Fibroblast of skin of left quadriceps (primary cell): ENCODE data around the gene ELAVL3.

Experiments used
- DNase-seq, 2 experiments: peaks; one replicate each; pipeline ENCODE4 v3.0.0-alpha.2; 2013; ENCODE audit warnings: low read depth in 2 of 2

Gene ELAVL3

DNA sequence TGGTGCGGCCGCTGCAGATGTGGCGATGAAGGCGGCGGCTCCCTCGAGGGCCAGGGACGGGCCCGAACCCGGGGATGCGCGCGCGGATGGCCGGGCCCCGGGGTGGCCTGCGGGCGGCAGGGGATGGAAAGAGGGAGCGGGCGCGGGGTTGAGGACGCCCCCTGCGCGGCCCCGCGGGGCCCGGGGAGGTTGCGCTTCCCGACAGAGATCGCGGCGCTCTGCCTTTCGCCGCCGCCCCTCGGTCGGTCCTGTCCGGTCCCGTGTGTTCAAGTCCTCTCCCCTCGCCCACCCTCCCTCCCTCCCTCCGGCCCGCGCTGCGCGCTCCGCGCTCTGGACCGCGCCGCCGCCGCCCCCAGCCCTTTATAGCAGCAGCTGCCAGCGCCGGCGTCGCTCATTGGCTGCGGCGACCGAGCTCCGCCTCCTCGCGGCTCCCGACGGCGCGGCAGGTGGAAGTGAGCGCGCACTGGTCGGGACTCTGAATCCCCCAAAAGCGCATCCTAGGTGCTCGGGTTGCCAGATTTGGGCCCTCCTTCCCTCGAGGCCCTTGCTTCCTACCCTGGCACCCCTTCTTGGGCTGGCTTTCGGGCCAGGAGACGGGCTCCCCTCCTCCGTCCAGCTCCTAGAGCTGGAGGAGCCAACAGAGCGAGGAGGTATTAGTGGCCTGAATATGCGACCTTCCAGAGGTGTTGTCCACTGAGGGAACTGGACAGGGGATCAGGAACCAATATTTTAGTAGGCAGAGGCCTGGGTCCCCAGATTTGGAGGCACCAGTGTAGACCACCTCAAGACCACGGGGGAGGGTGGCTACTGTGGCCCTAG, at the start of gene ELAVL3:
ELAVL3 (minus strand) TSS at position 332 of the 819 bp plus-strand sequence. CDS start 438 bp downstream, outside the sequence.
- DNase-seq, result no peak

DNA sequence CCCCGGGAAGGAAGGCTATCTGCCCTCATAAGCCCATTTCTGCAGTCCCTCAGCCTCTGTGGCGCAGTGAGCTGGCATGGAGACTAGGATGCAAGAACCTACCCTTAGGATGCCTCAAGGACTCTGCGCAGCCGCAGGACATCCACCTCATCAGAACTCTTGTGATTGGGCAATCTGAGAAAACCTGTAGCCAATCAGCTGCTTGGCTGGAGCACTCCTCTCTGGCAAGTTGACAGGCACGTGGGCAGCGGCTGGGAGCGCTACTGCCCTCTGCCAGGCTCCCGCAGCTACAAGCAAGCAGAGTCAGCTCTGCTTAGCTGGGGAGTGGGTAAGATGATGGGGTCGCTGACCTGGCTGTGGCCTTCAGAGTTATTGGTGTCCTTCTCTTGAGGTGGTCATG, 49.6 kb upstream of the ELAVL3 start:
- DNase-seq, result peak; percentile 31 to 33

DNA sequence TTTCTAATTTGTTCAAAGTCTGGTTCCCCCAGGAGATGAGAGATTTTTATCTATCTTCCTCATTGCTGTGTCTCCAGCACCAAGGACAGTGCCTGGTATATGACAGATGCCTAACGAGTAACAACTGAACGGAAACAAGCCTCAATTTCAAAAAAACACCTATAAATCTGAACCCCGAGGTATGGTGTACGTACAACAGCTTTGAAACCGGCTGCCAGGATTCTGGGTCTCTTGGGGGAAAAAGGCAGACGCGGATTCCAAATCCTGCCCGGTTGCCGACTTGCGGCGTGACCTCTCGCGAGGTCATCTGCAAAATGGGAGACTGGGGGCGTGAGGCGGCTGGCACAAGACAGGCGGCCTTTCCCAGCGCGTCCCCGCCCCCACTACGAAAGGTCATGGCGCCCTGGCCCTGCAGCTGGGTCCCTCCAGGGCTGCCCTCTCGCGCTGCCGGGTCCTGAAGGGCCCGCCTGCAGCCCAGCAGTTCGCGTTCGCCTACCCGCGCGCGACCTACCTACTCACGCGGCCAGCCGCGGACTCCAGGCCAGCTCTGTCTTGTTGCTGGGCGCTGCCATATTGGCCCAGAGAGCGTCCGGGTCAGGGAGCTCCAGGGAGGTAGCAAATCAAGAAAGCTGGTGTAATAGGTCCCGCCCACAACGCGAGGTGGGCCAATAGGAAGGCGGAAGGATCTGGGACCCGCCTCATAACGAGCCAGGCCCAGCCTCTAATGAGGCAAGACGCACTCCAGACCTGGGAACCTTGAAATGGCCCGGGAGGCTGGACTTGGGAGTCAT, 47.9 kb upstream of the ELAVL3 start, which contains the start of gene ECSIT:
ECSIT (minus strand) TSS at position 584 of the 791 bp plus-strand sequence. CDS start 9,964 bp downstream, outside the sequence.
- peak; percentile 96 to 97 for DNase-seq

DNA sequence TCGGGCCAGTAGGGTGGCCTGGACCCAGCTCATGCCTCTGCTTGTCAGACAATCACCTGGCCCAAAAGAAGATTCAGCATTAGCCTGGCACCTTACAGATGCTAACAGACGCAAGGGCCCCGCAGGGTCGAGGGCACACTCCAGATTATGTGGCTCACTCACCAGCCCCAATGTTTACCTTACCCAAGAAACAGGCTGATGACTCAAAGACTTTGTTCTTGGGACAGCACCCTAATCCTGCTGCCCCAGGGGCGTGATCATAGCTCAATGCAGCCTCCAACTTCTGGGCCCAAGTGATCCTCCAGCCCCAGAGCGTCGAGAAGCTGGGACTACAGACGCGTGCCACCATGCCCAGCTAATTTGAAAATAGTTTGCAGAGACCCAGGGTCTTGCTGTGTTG, 38.3 kb upstream of the ELAVL3 start:
- no peak for DNase-seq

DNA sequence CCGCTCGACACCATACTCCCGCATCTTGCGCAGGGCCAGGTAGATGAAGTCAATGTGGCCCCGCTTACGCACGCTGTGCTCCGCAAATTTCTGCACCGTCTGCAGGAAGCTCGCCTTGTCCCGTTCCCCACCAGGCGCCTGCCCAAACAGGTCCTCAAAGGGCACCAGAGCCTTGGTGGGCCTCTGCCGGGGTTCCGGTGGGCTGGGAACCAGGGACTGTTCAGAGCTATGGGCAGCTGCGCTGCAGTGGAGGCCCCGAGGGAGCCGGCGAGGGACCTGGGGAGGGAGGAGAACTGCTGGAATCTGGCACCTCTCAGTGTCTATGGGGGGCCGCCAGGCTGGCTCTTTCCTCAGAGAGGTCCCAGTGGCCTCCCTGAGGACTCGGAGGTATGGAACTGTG, 33.1 kb upstream of the ELAVL3 start:
- DNase-seq, result no peak

DNA sequence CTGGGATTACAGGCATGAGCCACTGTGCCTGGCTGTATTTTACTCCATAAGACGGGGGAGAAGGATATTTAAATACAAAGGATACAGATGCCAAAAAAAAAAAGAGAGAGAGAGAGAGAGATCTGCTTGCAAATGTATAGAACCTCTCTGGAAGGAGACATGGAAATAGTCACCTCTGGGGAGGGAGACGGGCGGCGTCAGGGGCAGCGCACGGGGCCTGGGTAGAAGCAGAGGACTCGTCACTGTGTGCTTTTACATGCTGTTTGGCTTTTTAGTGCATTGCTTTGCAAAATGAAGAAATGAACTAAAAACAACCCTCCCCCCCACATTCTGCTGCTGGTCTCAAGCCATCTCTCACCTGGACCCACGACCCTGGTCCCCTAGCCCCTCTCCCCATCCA, 29.6 kb upstream of the ELAVL3 start:
- no peak for DNase-seq

DNA sequence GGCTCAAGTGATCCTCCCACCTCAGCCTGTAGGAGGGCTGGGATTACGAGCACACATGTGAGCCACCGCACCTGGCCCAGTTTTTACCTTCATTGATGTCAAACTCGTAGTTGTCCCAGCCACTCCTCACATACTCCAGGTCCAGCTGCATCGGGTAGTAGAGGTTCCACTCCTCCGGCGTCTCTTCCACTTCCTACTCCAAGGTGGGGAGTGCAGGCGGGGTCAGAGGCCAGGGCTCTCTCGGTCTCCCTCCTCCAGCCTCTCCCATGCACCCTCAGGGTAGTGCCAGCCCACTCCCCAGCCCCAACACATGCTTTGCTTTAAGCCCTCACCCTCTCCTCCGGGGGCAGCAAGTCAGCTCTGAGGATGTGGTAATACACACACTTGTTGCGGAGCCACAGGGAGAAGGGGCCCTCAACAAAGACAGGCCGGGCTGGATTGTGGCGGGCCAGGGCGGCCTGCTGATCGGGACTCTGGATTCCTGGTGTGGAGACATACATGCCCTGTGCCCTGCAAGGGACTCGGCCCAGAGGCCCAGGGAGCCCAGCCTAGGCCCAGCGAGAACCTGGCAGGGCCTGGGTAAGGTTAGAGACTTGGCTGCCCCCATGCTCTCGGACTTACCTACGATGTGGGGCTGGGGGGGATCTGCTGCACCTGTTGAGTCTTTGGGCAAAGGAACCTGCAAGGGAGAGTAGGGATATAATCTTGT, 26.7 kb upstream of the ELAVL3 start:
- DNase-seq, result no peak

DNA sequence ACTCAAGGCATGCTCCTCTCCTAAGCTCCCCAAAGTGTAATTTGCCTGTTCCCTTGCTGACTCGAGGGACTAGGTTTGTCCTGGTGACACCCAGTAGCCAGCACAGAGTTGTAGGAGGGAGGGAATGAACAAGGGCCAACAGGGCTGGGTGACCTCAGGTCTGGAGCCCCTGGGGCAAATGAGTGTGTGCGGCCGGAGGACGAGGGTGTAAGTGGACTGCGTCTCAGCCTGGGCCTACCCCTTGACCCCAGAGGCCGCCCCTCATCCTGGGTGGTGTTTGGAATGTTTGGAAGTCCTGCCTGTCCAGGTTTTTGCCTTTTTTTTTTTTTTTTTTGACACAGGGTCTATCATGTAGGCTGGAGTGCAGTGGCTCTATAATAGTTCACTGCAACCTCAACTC, 26.1 kb upstream of the ELAVL3 start:
- DNase-seq, result no peak

DNA sequence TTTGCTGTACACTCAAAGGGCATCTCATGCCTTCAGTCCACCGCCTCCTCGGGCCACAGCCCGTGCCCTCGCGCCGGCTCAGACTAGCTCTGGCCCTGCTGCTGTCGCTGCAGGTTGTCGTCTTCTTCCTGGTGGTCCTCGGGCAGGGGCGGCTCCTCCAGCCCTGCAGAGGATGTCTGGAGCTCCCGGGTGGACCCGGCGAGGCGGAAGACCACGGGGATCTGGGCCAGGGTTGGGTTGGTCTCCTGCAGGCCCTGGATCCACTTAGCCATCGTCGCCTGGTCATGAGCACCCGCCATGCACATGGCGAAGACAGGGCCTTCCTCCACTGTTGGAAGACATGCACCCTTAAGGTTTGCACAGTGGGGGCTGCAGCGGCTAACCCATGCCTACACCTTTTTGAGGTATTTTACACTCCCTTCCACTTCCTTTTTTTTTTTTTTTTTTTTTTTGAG, 25.3 kb upstream of the ELAVL3 start:
- DNase-seq, result no peak

DNA sequence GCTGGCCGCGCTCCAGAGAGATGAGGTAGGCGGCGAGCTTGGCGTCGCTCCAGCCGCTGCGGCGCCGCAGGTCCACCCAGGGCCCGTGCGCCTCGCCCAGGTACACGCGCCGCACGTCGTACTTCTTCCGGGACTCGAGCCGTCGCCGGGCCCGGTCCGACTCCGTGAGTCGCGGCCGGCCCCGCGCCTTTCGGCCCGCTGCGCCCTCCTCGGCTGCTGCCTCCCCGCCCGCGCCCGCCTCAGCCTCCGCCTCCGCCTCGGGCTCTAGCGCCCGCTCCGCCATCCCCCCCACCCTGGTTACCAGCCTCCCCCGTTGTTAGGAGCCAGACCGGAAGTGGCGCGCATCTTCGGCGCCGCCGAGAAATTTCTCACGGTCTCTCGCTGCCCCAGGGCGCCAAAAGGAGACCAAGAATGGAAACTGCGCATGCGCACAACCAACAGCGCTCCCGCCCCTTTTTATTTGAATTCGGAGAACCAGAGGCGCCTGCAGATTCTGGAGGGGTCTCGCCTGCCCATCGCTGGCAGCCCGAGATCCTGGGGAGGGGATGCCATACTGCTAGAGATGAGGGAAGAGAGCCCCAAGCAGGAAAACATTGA, 24.8 kb upstream of the ELAVL3 start, which contains the start of gene ZNF653:
ZNF653 (minus strand) TSS at position 336 of the 597 bp plus-strand sequence; CDS start at position 283, 53 bp downstream.
- DNase-seq, result peak; percentile 89 to 91

DNA sequence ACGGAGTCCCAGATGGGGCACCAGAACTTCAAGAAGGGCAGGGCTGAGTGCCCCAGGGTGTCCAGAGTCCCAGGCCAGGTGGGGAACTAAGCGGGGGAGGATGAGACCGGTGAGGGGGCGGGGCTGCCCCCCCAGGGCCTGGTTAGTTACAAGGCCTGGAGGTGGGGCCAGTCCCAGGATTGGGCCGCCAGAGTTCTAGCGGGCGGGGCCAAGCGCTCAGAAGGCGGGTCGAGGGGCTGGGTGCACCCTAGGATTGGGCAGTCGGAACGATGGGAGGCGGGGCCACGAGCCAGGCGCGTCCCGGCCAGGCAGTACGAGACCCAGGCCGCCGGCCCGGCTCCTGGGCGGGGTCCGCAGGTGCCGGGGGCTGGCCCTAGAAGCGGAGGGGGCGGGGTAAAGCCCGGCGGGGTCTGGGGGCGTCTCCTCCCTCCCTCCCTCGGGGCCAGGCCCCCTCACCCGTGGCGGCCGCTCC, 24.2 kb upstream of the ELAVL3 start:
- DNase-seq, result peak; percentile 86 to 87

DNA sequence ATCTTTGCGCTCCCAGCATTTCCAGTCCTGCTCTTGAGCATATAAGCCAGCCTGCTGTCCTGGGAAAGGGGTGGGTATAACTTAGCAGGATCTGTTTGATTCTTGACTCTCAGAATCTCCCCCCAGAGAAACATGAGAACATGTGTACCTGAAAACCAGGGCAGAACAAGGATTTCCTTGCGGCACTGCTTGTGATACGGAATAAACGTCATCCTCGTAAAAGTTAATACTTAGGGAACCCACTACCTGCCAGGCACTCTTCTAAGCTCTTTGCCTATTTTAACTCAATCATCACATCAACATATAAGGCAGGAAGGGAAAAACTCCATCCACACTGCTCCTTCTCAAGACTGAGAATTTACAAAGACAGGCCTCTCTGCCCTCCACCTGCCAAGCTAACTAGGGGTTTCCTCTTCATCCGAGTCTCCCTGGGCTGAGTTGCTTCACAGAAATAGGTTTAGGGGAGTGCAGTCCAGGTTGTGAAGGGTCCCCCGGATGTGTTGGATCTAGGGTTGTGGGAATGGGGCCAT, 23.7 kb upstream of the ELAVL3 start:
- no peak for DNase-seq

DNA sequence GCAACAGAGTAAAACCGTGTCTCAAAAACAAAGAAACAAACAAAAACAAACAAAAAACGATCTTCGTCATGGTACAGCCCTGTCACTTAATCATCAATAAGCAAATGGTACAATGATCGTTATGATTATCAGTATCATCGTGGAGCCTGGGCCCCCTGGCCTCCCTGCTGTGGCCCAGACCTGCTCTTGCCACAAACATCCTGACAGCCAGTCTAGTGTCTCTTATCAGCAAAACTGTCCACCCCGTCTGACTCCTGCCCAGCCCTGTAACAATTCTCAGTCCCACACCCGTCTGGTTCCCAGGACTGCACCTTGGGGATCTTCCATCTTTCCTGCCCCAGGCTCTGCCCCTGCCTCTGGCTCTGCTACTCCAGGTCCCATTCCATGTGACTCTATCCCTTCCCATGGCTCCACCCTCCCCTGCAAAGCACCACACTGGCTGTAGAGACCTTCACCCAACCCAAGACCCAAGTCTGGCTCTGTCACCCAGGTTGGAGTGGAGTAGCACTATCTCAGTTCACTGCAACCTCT, 19.1 kb upstream of the ELAVL3 start:
- no peak for DNase-seq

DNA sequence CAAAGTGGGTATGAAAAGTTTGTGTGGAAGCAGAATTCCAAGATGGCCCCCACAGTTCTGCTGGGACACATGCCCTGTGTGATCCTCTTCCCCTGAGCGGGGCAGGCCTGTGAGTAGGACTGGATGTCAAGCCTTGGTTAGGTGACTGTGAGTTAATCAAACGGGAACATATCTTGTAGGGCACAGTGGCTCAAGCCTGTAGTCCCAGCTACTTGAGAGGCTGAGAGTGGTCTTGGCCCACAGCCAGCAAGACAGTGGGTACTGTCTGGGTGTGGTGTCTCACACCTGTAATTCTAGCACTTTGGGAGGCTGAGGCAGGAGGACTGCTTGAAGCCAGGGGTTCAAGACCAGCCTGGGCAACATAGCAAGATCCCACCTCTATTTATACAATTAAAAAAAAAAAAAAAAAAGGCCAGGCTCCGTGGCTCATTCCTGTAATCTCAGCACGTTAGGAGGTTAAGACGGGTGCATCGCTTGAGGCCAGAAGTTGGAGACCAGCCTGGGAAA, 18.4 kb upstream of the ELAVL3 start:
- no peak for DNase-seq

DNA sequence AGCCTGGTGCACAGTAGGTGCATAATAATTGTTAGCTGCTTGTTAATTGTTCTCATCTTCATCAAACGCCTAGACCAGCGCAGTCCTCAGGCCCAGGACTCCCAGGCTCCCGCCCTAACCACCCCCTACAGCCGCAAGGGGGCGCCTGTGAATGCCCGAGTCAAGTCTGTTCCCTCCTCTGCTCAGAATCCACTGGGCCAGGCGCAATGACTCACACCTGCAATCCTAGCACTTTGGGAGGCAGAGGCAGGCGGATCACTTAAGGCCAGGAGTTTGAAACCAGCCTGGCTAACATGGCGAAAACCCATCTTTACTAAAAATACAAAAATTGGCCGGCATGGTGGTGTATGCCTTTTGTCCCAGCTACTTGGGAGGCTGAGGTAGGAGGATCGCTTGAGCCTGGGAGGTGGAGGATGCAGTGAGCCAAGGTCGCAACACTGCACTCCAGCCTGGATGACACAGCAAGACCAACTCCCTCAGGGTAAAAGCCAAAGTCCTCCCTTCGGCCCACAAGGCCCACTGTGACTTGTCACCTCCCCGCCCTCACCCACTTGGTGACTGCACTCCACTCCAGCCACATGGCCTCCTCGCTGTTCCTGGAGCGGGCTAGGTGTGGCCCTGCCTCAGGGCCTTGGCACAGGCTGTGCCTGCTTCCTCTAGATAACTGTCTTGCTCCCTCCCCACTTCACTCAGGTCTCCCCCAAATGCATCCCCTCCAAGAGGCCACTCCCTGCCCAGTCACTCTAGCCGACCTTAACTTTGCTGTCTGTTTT, 15.7 kb upstream of the ELAVL3 start:
- DNase-seq, result peak; percentile 50 to 62

DNA sequence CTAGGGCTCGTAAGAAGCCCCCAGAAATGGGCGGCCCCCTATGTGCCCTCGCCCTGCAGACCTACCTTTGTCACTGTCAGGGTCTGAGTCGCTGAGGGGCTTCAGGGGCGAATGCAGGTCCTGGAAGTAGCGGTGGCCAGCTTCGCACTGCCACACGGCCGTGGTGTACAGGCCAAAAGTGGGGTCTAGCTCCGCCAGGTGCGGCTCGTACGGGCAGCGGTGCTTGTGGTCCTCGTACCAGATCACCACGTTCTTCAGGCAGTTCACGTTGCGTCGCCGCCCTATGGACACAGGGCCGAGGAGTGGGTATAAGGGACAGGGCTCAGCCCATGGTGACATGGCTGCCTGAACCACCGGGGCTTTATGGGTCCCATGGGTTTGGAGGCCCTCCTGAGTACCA, 15.0 kb upstream of the ELAVL3 start:
- no peak for DNase-seq

DNA sequence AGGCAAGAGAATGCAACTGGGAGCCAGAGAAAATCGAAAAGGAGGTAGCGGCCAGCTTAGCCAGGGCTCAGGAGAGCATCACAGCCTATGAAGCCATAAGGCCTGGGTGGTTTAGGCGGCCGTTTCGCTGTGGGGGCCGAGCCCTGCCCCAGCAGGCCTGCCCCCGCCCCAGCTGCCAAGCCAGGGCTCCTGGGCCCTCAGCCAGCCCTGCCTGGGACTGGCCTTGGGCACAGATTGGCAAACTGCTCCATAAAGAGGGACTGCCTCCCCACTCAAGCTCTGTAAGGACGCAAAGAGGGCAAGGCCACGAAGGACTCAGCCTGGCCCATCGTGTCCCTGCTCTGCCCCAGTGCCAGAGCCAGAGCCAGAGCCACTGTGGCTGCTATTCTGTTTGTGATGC, 14.6 kb upstream of the ELAVL3 start:
- DNase-seq, result no peak

DNA sequence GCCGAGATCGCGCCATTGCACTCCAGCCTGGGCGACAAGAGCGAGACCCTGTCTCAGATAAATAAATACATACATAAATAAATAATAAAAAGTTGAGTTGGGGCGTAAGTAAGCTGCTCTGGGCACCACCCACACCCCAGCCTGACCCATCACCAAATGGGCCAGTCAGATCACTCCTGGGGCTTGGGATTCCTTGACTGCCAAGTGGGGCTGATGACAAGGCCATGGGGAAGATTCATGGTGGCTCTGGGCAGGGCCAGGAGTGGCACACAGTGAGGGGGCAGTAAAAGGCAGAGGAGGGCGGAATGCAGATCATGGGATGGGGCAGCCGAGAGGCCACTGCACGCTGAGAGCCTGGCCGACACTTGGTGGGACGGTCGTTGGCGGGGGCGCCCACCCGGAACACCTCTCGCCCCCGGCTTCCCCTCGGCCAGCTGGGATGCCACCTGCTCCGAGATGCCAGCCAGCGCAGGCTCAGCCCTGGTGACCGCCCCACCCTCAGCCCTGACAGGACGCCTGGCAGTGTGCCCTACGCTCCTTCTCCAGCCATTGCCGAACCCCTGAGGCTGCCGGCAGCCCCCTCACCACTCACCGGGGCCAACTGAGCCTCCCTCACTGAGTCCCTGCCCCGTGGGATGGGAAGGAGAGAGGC, 13.9 kb upstream of the ELAVL3 start:
- DNase-seq, result no peak

DNA sequence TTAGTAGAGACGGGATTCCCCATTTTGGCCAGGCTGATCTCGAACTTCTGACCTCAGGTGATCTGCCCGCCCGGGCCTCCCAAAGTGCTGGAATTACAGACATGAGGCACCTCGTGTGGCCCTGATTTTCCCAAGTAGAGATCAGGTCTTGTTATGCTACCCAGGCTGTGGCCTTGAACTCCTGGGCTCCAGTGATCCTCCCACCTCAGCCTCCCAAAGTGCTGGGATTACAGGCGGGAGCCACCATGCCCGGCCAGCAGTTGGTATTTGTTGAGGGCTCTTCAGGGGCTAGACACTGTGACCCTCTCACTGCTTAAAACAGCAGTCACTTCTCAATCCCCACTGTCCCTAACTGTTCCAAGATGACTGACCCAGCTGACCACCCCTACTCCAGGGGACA, 8.5 kb upstream of the ELAVL3 start:
- DNase-seq, result no peak
